Transverse colon (tissue), 3 donors: ENCODE results near the gene RALGAPA1.

Experiments used
- CTCF ChIP-seq, 5 experiments: fragments of 200-600 bp in 3 of 5; fragments of 450-650 bp in 2 of 5; sonication (generic) in 3 of 5; IDR thresholded peaks; 1 replicate in 2 of 5; 2 replicates in 3 of 5; pipeline ENCODE4 v1.5.1; 2016 to 2017; ENCODE audit warnings: antibody characterized with exemption in 5 of 5, inconsistent platforms in 3 of 5, mild to moderate bottlenecking in 2 of 5, moderate library complexity in 1 of 5
- EP300 ChIP-seq: sonication (generic); formaldehyde crosslinking; IDR thresholded peaks from one replicate; pipeline ENCODE4 v1.6.1; 2017; ENCODE audit warnings: antibody characterized with exemption, low read depth
- POLR2A ChIP-seq: fragments of 450-650 bp; IDR thresholded peaks from one replicate; pipeline ENCODE4 v1.6.1; 2016; ENCODE audit warnings: antibody characterized with exemption, mild to moderate bottlenecking, moderate library complexity

- TF ChIP-seq EP300: no peak
- TF ChIP-seq POLR2A: no peak
- TF ChIP-seq CTCF (IDR thresholded peaks at IDR 0.05): no peak
Observed at GRCh38 chr14:35594616-35595015, 214.5 kb downstream of the RALGAPA1 start.
